NCI-H1694 (cell line): ENCODE measurements around the gene QTRT2.

Experiments
- DNase-seq: peaks from one replicate; lab custom pipeline; 2025; lab: John Stamatoyannopoulos, UW

QTRT2 gene

DNA sequence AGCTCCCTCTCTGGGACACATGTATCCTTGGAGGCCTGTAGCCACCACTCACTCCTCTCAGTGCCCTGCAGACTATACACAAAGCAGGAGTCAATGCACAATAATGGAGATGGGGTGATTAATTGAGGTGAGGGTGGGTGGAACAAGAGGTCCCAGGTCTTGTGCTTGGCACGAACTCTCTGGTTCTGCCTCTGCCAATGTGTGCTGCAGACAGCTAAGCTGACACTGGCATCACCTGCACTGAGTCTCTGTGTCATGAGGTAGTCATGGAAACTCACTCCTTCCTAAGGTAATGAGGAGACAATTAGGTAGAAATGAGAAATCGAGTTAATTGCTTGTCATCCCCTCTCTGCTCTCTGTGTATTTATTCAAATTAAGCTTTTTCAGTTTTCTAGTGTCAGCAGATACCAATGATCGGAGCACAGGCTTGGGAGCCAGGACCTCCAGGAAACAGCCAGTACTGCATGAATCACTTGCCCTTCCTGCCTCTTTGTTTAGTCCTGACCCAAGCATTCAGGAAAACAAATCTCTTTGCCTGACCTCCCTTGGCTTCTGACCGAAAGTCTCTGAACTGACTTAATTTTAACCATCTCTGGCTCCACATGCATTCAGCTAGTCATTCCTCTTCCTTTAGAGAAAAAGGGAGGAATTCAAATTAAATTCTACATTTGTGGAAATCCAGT, 65.6 kb downstream of the QTRT2 start:
- no peak for DNase-seq

DNA sequence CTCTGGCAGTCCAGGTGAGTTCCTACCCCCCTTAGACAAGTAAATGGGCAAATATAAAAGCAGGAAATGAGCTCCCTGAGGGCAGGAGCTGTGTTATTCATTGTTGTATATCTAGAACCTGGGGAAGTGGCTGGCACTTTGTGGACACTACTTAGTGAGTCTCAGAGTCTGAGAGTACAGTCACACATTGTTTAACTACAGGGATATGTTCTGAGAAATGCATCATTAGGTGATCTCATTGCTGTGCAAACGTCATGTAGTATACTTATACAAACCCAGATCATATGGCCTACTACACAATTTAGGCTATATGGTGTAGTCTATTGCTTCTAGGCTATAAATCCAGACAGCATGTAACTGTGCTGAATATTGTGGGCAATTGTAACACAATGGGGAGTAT, 69.9 kb downstream of the QTRT2 start:
- DNase-seq: no peak

DNA sequence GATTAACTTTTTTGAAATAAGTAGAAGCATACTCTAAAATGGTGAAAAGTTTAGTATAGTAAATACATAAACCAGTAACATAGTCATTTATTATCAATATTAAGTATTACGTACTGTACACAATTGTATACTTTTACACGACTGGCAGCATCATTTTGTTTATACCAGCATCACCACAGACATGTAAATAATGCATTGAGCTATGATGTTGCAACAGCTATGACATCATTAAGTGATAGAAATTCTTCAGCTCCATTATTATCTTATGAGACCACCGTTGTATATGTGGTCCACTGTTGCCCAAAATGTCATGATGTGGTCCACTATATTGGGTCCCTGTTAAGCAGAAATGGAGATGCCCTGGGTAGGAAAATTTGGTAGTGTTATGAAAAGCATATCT, 71.0 kb downstream of the QTRT2 start:
- DNase-seq: no peak

DNA sequence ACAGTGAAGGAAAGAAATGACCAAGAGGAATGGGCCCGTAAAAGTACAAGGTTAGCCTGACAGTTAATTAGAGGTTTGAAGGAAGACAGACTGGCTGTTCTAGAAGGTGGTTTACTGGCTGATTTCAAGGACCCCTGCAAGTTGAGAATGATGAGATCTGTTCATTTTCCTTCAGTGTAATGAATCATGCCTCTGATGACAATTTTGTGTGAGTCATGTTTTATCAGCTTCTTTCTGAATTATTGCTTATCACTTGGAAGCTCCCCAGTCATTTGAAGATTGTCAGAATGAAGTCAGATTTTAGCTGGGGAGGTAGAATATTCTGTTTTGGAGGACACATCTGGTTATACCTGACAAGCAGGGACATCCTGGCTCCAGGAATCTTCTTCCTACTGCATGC, 71.7 kb downstream of the QTRT2 start:
- DNase-seq: no peak

DNA sequence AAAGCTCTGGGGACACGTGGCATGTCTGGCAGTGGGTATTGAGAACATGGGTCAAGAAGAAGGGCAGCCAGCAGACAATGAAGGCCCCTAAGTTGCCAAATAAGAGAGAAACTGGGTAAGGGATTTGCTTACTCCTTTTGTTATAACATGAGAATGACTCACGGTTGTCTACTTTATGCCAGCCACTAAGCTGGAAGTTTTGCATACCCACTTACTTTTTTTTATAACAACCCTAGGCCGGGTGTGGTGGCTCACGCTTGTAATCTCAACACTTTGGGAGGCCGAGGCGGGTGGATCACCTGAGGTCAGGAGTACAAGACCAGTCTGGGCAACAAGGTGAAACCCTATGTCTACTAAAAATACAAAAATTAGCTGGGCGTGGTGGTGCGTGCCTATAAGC, 72.3 kb downstream of the QTRT2 start:
- DNase-seq: no peak

DNA sequence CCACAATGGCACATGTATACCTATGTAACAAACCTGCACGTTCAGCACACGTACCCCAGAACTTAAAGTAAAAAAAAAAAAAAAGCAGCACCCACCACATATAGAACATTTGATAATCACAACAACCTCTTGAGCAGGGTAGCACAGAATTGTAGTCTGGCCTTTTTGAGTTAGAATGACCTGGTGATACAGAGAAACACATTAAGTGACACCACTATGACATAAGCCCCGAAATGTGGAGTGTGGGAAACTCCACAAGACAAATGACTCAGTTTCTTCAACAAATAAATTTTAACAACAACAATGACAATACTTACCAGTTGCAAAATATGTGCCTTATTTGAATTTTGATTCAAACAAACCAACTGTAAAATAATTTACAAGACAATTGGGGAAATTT, 76.0 kb downstream of the QTRT2 start:
- DNase-seq: no peak

DNA sequence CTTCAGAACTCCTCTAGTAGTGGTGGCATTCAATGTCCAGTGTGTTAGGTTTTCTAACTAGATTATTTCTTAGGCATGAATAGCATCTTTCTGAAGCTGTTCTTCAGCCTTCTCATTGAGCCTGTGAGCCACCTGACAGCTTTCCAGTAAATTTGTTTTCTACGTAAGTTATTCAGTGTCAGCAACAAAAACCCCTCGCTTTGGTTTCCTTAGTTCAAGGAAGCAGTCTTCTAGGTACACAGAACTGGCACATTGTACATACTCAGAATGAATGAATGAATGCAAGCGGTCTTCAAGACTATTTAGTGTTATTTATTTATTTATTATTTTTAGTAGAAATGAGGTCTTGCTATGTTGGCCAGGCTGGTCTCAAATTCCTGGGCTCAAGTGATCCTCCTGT, 77.4 kb downstream of the QTRT2 start:
- no peak for DNase-seq
